Colonic mucosa (tissue), 4 donors: Measurements from ENCODE around the gene ACY1. TPM values are rescaled to one million over a fixed set of nuclear protein-coding genes. Genes with fewer than 3 reads are reported as not detected.
"Not testable (repeated sequence)": the region's sequence is repeated elsewhere in the genome, so short reads cannot be mapped to it uniquely, and the experiment has no call there.

ENCODE experiments used
- DNase-seq: peaks from one replicate; pipeline ENCODE4 v3.0.0-alpha.2; 2020
- H3K27ac ChIP-seq: fragments of 200-600 bp; one replicate; pipeline ENCODE4 v1.8.0; 2021
- H3K27me3 ChIP-seq: fragments of 200-600 bp; one replicate; pipeline ENCODE4 v1.8.0; 2021
- H3K36me3 ChIP-seq: fragments of 200-600 bp; one replicate; pipeline ENCODE4 v1.8.0; 2021
- H3K4me1 ChIP-seq: fragments of 200-600 bp; one replicate; pipeline ENCODE4 v1.8.0; 2021; ENCODE audit warnings: mild to moderate bottlenecking
- H3K4me3 ChIP-seq: fragments of 200-600 bp; one replicate; pipeline ENCODE4 v1.8.0; 2021
- H3K9ac ChIP-seq, 2 donors: one replicate each; pipeline ENCODE4 v1.7.0; 2013; ENCODE audit warnings: control low read depth in 2 of 2, low read depth in 2 of 2, low read length in 2 of 2
- H3K9me3 ChIP-seq: fragments of 200-600 bp; one replicate; pipeline ENCODE4 v1.8.0; 2021
- intact Hi-C: fragments of 100-400 bp; cut with DNase I; formaldehyde crosslinking; loops from one replicate; pipeline ENCODE4 v1.14.1; 2022
- total RNA-seq, 2 donors: library from RNA; stranded (reverse); fragmentation: NEBNext Ultra II Directional in 1 of 2; extraction: Animal tissue kit (Norgen Biotek cat#: 25700) in 1 of 2; gene quantifications; one replicate each; pipeline ENCODE4 v1.2.1, GENCODE V29; 2021
- TF ChIP-seq, protein P1 (sequence below): fragments of 200-600 bp; IDR thresholded peaks from one replicate; pipeline ENCODE4 v1.8.0; 2022; ENCODE audit warnings: antibody characterized with exemption, mild to moderate bottlenecking
- donor health status: healthy.
- donor health status: DM: no; HTN: no; CAD: no.
- donor health status: DM: no; HTN: no; CAD: no.

Gene ACY1
- total RNA-seq, 2 donors from 2014 or later = 137 to 153 TPM

DNA sequence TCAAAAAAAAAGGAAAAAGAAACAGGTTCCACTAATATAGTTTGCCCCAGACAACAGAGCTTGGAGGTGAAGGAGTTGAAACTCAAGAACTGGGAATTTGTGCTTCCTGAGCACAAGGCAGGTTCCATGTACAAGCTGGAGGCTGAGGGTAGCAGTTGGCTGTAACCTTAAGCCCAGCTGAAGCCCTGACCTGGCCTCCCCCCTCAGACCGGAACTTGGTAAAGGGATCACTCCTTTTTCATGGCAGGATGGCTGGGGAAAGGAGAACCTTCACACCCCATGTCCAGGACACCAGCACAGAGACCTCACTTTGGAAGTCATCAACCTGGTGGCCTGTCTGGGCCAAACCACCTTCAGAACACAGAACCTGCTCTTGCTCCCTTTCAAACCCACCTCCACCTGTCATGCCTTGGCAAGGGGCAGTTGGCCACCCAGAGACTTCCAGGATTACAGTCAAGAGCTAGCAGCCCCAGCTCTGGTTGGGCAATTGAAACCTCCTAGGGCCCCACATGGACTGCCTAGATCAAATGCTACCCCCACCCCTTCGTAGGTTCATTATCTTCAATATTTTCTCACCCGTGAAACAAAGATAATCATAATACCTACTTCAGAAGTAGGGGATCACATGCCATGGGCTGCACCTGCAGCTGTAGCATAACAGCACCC lies 8.8 kb downstream of the ACY1 start:
- Histone ChIP-seq H3K9me3 (no peaks in the 10 kb centered on the region), H3K36me3 (peaks cover 9% of the 10 kb centered on the region), H3K4me3 (no peak overlapping the region), H3K4me1 (peaks cover 6% of the 10 kb centered on the region), H3K27me3 (no peaks in the 10 kb centered on the region), H3K27ac (no peak overlapping the region), H3K9ac (peak overlapping the region; percentile 20 to 46)
- TF ChIP-seq, protein P1, sequence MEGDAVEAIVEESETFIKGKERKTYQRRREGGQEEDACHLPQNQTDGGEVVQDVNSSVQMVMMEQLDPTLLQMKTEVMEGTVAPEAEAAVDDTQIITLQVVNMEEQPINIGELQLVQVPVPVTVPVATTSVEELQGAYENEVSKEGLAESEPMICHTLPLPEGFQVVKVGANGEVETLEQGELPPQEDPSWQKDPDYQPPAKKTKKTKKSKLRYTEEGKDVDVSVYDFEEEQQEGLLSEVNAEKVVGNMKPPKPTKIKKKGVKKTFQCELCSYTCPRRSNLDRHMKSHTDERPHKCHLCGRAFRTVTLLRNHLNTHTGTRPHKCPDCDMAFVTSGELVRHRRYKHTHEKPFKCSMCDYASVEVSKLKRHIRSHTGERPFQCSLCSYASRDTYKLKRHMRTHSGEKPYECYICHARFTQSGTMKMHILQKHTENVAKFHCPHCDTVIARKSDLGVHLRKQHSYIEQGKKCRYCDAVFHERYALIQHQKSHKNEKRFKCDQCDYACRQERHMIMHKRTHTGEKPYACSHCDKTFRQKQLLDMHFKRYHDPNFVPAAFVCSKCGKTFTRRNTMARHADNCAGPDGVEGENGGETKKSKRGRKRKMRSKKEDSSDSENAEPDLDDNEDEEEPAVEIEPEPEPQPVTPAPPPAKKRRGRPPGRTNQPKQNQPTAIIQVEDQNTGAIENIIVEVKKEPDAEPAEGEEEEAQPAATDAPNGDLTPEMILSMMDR = no peak
- DNase-seq = no peak
- intact Hi-C loops = no loop called here

DNA sequence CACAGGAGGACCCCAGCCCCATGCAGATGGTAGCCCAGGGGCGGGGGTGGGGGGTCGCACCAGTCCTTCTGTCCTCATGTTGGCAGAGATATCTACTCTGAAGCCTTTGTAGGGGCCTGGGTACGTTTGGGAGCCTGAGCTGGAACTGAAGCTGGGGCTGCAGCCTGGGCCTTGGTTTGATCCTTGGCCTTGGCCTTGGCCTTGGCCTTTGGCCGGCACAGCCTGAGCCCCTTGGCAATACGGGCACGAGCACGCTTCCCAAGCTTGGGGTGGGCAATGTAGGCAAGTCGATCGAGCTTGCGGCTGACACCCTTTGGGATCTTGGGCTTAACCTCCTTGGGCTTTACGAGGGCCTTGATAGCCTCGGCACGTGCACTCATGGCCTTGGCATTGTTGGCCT lies 10.3 kb downstream of the ACY1 start:
- DNase-seq, H3K9ac ChIP-seq, intact Hi-C loops, H3K27ac ChIP-seq, H3K4me1 ChIP-seq, H3K36me3 ChIP-seq, H3K4me3 ChIP-seq, H3K9me3 ChIP-seq, H3K27me3 ChIP-seq: not testable (repeated sequence)

DNA sequence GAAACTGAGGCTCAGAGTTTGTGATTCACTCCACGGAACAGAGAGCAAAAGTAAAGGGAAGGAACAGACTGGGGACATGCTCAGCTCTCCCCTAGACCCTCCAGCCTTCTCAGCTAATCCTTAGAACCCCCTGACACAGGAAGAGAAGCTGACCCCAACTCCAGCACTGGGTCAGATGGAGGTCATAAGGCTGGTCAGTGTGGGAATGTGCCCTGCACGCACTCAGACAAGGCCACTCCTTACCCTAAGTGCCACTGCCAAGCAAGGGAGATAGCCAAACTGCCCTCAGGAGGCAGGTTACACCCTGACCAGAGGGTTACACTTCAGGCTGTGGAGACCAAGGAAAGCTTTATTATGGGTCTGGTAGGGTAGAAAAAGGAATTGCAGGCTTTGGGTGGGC lies 11.2 kb downstream of the ACY1 start:
- Histone ChIP-seq H3K36me3 (peaks cover 9% of the 10 kb centered on the region), H3K27me3 (no peaks in the 10 kb centered on the region), H3K9me3 (no peaks in the 10 kb centered on the region), H3K4me1 (peaks cover 6% of the 10 kb centered on the region), H3K9ac (peak overlapping the region; percentile 99), H3K4me3 (peak overlapping the region; percentile 75), H3K27ac (no peak overlapping the region)
- intact Hi-C loops = no loop called here
- TF ChIP-seq, protein P1 = no peak
- DNase-seq = no peak

DNA sequence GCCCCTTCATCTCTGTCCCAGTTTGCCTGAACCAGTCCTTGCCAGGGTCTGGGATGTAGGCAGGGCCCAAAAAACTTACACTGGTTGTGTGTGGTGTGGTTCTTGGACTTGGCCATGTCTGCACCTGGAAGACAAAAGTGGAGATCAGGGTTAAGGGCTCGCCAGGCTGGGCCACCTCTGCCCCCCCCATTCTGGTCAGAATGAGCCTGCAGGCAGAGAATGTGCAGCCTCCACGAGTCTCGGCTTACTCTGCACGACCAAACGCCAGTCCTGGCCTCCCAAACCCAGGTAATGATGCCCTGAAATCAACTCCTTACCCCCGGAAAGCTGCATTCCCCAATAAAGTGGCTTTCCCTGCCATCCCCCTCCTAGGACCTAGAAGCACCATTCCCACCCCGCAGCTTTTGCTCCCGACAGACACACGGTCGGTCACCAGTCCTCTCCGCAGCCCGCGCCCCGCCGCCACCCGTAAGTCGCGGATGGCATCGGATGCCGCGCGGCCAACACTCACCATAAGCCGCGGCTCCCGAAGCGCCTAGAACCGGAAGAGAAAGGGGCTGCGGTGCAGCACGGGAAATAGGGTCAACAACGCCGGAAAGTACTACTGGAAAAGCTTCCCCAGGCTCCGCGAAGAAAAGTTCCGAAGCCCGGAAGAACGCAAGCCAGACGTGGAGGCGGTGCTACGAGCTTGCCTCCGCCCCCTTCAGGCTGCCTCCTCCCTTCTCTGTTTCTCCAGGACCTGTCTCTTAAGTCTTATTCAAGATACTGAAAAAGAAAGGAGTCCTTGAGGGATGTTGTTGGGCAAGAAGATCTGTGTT lies 12.2 kb downstream of the ACY1 start, which contains the start of gene RPL29:
Gene RPL29, minus strand, starts transcription at position 550 of the 818 bp plus-strand sequence. Its CDS starts 434 bp downstream, at position 116.
- no peaks in the 10 kb centered on the region for H3K9me3 ChIP-seq
- intact Hi-C loops = no loop called here
- H3K4me1 ChIP-seq = peaks cover 6% of the 10 kb centered on the region
- no peaks in the 10 kb centered on the region for H3K27me3 ChIP-seq
- peak; percentile 95 for DNase-seq
- TF ChIP-seq, protein P1 = no peak
- peaks cover 9% of the 10 kb centered on the region for H3K36me3 ChIP-seq
- peak within 1 kb of the TSS; percentile 75 for H3K4me3 ChIP-seq
- H3K9ac ChIP-seq = peak within 1 kb of the TSS; percentile 99
- peak within 1 kb of the TSS; percentile 73 for H3K27ac ChIP-seq

GRCh38 chr3:51997172-51997571 lies 13.8 kb downstream of the ACY1 start:
- TF ChIP-seq, protein P1 = no peak
- Histone ChIP-seq H3K4me3 (no peak overlapping the region), H3K9me3 (no peaks in the 10 kb centered on the region), H3K36me3 (peaks cover 9% of the 10 kb centered on the region), H3K27me3 (no peaks in the 10 kb centered on the region), H3K27ac (no peak overlapping the region), H3K4me1 (peaks cover 6% of the 10 kb centered on the region), H3K9ac (no peak overlapping the region)
- intact Hi-C loops = no loop called here
- DNase-seq = no peak
